Measurements from ENCODE around the gene TBRG4.

The TBRG4 gene

DNA sequence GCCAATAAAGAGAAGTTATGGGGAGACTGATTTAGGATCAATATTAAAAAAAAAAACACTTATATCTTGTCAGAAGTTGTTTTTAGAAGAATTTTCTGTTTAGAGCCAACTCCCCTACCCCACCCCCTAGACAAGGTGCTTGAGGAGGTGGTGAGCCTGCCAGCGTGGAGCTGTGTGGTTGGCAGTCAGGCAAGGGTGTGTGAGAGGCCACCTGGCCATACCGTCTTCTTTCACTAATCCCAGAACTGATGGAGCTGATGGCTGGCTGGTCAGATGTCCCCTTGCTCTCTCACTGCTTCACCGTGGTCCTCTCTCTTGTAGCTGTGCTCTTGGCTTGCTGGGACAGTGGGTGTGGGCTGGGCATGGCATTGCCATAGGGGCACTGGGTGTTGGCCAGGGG lies 57.1 kb downstream of the TBRG4 start:
- Histone ChIP-seq H3K9me3 (no peaks in the 10 kb centered on the region), H3K4me1 (ENCODE audit: control insufficient read depth in 1 of 2, insufficient read depth in 1 of 2, low read depth in 1 of 2, low read length in 1 of 2) (peaks cover 5 to 8% of the 10 kb centered on the region in 2 experiments), H3K27ac (no peak overlapping the region), H3K36me3 (peaks cover 74% of the 10 kb centered on the region), H3K4me3 (ENCODE audit: low read depth in 1 of 2, low read length in 1 of 2) (no peak overlapping the region), H3K27me3 (no peaks in the 10 kb centered on the region)
- TF ChIP-seq, protein P1, sequence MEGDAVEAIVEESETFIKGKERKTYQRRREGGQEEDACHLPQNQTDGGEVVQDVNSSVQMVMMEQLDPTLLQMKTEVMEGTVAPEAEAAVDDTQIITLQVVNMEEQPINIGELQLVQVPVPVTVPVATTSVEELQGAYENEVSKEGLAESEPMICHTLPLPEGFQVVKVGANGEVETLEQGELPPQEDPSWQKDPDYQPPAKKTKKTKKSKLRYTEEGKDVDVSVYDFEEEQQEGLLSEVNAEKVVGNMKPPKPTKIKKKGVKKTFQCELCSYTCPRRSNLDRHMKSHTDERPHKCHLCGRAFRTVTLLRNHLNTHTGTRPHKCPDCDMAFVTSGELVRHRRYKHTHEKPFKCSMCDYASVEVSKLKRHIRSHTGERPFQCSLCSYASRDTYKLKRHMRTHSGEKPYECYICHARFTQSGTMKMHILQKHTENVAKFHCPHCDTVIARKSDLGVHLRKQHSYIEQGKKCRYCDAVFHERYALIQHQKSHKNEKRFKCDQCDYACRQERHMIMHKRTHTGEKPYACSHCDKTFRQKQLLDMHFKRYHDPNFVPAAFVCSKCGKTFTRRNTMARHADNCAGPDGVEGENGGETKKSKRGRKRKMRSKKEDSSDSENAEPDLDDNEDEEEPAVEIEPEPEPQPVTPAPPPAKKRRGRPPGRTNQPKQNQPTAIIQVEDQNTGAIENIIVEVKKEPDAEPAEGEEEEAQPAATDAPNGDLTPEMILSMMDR (IDR thresholded peaks at IDR 0.05): no peak

DNA sequence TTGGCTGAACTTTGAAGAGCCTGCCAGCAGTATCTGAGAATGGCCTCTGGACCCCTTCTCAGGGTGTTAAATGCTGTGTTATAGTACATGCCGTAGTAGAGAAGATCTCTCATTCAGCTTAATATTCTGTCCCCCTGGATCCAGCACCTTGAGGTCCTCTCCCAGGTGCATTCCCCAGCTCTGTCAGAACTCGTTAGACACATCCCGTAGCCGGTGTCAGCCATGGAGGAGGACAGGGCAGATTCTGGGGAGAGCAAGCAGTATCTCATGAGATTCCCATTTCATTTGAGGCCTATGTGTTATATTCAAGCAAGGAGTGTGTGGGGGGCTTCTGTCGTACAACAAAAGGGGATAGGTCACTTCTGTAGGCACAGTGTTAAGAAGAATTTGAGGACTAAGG lies 57.6 kb downstream of the TBRG4 start:
- Histone ChIP-seq H3K36me3 (peaks cover 77% of the 10 kb centered on the region), H3K27ac (no peak overlapping the region), H3K27me3 (no peaks in the 10 kb centered on the region), H3K4me1 (ENCODE audit: control insufficient read depth in 1 of 2, insufficient read depth in 1 of 2, low read depth in 1 of 2, low read length in 1 of 2) (peaks cover 5 to 8% of the 10 kb centered on the region in 2 experiments), H3K9me3 (no peaks in the 10 kb centered on the region), H3K4me3 (ENCODE audit: low read depth in 1 of 2, low read length in 1 of 2) (no peak overlapping the region)
- TF ChIP-seq, protein P1 (IDR thresholded peaks at IDR 0.05): no peak

- Histone ChIP-seq H3K27me3 (no peaks in the 10 kb centered on the region), H3K27ac (no peak overlapping the region), H3K4me3 (ENCODE audit: low read depth in 1 of 2, low read length in 1 of 2) (no peak overlapping the region), H3K4me1 (ENCODE audit: control insufficient read depth in 1 of 2, insufficient read depth in 1 of 2, low read depth in 1 of 2, low read length in 1 of 2) (peaks cover 5 to 8% of the 10 kb centered on the region in 2 experiments), H3K36me3 (peaks cover 83% of the 10 kb centered on the region), H3K9me3 (no peaks in the 10 kb centered on the region)
- TF ChIP-seq, protein P1 (IDR thresholded peaks at IDR 0.05): no peak
These were observed 58.1 kb downstream of the TBRG4 start for GRCh38 chr7:45053401-45053800.

- no peaks in the 10 kb centered on the region for H3K4me1 ChIP-seq (ENCODE audit: control insufficient read depth in 1 of 2, insufficient read depth in 1 of 2, low read depth in 1 of 2, low read length in 1 of 2)
- no peaks in the 10 kb centered on the region for H3K9me3 ChIP-seq
- H3K36me3 ChIP-seq: peaks cover 88% of the 10 kb centered on the region
- H3K27me3 ChIP-seq: no peaks in the 10 kb centered on the region
- H3K27ac ChIP-seq: peak overlapping the region; percentile 14
- TF ChIP-seq, protein P1 (IDR thresholded peaks at IDR 0.05): no peak
- no peak overlapping the region for H3K4me3 ChIP-seq (ENCODE audit: low read depth in 1 of 2, low read length in 1 of 2)
These were observed 59.5 kb downstream of the TBRG4 start for GRCh38 chr7:45052011-45052410.

GRCh38 chr7:45050198-45050597 lies 61.3 kb downstream of the TBRG4 start:
- Histone ChIP-seq H3K4me3 (ENCODE audit: low read depth in 1 of 2, low read length in 1 of 2) (no peak overlapping the region), H3K27ac (peak overlapping the region; percentile 26), H3K36me3 (peaks cover 97% of the 10 kb centered on the region), H3K9me3 (no peaks in the 10 kb centered on the region), H3K27me3 (no peaks in the 10 kb centered on the region), H3K4me1 (ENCODE audit: control insufficient read depth in 1 of 2, insufficient read depth in 1 of 2, low read depth in 1 of 2, low read length in 1 of 2) (no peaks in the 10 kb centered on the region)
- TF ChIP-seq, protein P1 (IDR thresholded peaks at IDR 0.05): no peak

All from neutrophil (primary cell).